Nephron progenitor cell (in vitro differentiated cells): Measurements from ENCODE around the gene BCAR1.

Experiments
- DNase-seq: peaks from one replicate; pipeline ENCODE4 v3.0.0; 2021
- H3K27ac Mint-ChIP-seq: 2 replicates; pipeline ENCODE4 v1.8.0; 2021; ENCODE audit warnings: mild to moderate bottlenecking, moderate library complexity, mixed read lengths
- H3K27me3 Mint-ChIP-seq: 2 replicates; pipeline ENCODE4 v1.8.0; 2021; ENCODE audit warnings: mild to moderate bottlenecking, low read depth, mixed read lengths; ENCODE audit not compliant: poor library complexity
- H3K36me3 Mint-ChIP-seq: 2 replicates; pipeline ENCODE4 v1.8.0; 2021; ENCODE audit warnings: low read depth, mixed read lengths
- H3K4me1 Mint-ChIP-seq: 2 replicates; pipeline ENCODE4 v1.8.0; 2021; ENCODE audit warnings: mixed read lengths
- H3K4me3 Mint-ChIP-seq: 2 replicates; pipeline ENCODE4 v1.8.0; 2021; ENCODE audit warnings: mild to moderate bottlenecking, moderate library complexity, mixed read lengths
- H3K9me3 Mint-ChIP-seq: 2 replicates; pipeline ENCODE4 v1.8.0; 2021; ENCODE audit warnings: mild to moderate bottlenecking, moderate library complexity, mixed read lengths
- TF ChIP-seq, protein P1 (sequence below): fragments of 200-600 bp; sonication (generic); IDR thresholded peaks from 2 replicates; pipeline ENCODE4 v1.5.0; 2021; ENCODE audit warnings: antibody characterized with exemption

BCAR1 gene

DNA sequence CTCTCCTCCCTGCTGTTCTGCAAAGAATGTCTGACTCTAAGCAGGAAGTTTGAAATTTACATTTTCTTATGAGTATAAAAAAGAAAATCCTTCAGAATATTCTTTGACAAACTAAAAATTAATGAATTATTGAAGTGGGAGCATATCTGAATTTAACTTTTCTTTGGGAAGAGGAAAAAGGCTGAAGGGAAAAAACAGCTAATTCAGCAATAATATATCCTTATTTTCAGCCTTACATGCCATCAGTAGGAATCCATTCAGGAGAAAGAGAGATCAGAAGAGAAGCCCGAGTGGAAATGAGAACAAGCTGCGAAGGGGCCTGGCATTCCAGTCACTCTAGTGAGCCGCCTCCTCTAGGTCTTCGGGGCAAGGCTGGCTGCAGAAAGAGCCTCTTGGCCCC is 41.7 kb upstream of the BCAR1 start:
- H3K4me1 Mint-ChIP-seq: peaks cover 23% of the 10 kb centered on the region
- H3K36me3 Mint-ChIP-seq: peaks cover 55% of the 10 kb centered on the region
- TF ChIP-seq, protein P1, sequence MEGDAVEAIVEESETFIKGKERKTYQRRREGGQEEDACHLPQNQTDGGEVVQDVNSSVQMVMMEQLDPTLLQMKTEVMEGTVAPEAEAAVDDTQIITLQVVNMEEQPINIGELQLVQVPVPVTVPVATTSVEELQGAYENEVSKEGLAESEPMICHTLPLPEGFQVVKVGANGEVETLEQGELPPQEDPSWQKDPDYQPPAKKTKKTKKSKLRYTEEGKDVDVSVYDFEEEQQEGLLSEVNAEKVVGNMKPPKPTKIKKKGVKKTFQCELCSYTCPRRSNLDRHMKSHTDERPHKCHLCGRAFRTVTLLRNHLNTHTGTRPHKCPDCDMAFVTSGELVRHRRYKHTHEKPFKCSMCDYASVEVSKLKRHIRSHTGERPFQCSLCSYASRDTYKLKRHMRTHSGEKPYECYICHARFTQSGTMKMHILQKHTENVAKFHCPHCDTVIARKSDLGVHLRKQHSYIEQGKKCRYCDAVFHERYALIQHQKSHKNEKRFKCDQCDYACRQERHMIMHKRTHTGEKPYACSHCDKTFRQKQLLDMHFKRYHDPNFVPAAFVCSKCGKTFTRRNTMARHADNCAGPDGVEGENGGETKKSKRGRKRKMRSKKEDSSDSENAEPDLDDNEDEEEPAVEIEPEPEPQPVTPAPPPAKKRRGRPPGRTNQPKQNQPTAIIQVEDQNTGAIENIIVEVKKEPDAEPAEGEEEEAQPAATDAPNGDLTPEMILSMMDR: no peak
- no peak overlapping the region for H3K4me3 Mint-ChIP-seq
- peaks cover 5% of the 10 kb centered on the region for H3K27me3 Mint-ChIP-seq
- H3K9me3 Mint-ChIP-seq: no peaks in the 10 kb centered on the region
- no peak overlapping the region for H3K27ac Mint-ChIP-seq
- DNase-seq: no peak

DNA sequence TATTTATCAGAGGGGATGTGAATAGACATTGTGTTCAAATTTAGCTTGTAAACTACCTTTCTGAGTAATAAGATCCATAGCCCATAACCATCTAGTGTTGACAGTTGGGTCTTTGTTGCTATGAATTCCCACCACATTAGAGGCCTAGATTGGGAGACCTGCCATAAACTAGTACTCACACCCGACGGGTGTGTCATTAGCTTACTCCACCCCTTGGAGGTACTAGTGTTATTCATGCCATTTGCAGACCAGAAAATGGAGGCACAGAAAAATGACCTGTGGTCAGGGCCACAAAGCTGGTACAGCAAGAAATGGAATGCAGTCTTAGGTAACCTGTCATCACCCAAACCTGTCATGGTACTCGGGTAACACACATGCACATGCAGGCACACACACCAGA is 41.3 kb upstream of the BCAR1 start:
- no peak overlapping the region for H3K27ac Mint-ChIP-seq
- peaks cover 50% of the 10 kb centered on the region for H3K36me3 Mint-ChIP-seq
- H3K9me3 Mint-ChIP-seq: no peaks in the 10 kb centered on the region
- H3K4me1 Mint-ChIP-seq: peaks cover 28% of the 10 kb centered on the region
- TF ChIP-seq, protein P1: no peak
- no peak for DNase-seq
- H3K27me3 Mint-ChIP-seq: peaks cover 5% of the 10 kb centered on the region
- no peak overlapping the region for H3K4me3 Mint-ChIP-seq

DNA sequence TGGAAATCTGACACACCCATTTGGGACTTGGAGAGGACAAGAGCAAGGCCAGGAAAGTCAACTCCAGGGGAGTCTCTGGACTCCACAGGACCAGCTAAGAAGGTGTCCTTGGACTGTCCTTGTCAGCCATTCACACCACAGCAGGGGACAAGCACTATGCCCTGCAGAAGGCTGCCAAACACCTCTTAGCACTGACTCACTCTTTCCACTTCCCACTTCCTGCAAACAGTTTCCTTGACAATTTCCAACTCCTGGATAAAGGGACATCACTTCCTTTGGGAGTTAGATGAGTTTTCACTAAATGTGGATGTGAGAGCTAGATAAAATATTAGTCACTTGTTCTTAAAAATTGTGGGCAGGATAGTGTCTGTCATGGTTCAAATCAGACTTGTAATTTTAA is 37.8 kb upstream of the BCAR1 start:
- Mint-ChIP-seq H3K36me3 (peaks cover 62% of the 10 kb centered on the region), H3K27me3 (peaks cover 13% of the 10 kb centered on the region), H3K9me3 (peaks cover 11% of the 10 kb centered on the region), H3K4me1 (peaks cover 42% of the 10 kb centered on the region), H3K27ac (no peak overlapping the region), H3K4me3 (no peak overlapping the region)
- TF ChIP-seq, protein P1: no peak
- DNase-seq: no peak

DNA sequence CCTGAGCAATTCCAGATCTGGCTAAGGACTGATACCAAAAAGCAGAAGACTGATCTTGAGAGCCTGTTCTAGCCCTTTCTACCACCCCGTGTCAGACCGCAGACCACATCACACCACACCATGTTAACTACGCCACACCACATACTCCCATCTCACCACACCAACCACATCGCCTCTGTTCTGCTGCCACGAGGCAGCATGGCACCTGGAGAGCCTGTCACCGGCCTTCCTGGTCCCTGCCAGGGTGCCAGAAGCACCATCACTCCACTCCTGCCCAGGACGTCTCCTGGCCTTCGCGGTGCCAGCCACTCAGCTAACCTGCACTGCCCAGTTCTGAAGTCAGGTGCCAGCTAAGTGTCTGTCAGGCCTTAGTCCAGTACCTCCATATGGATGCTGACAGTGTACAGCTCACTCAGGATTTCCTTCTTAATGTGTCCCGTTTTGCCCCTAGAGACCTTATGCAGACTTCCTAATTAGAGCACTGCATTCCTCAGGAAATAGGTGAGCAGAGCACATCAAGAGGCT is 37.2 kb upstream of the BCAR1 start:
- Mint-ChIP-seq H3K27ac (peak overlapping the region; percentile 2), H3K9me3 (peaks cover 11% of the 10 kb centered on the region), H3K4me3 (no peak overlapping the region), H3K4me1 (peaks cover 36% of the 10 kb centered on the region), H3K27me3 (peaks cover 13% of the 10 kb centered on the region), H3K36me3 (peaks cover 58% of the 10 kb centered on the region)
- no peak for DNase-seq
- TF ChIP-seq, protein P1: no peak

DNA sequence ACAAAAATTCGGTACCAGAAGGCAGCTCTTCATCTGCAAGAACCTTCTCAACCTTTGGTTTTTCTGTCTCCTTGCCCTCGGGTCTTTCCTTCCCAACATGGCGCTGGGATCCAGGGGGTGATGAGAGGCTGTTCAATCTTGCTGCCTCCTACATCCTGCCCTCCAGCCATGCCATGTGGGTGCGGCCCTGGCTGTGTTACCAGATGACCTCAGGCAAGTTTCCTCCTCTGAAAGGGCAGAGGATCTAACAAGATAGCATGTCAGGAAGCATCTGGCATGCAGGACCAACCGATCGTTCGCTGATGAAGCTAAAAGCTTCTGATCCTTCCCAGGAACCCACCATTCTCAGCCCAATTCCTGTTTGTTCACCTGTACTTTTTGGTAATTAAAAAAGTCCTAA is 36.8 kb upstream of the BCAR1 start:
- TF ChIP-seq, protein P1: no peak
- peaks cover 36% of the 10 kb centered on the region for H3K4me1 Mint-ChIP-seq
- peaks cover 11% of the 10 kb centered on the region for H3K9me3 Mint-ChIP-seq
- H3K27ac Mint-ChIP-seq: peak overlapping the region; percentile 71
- no peak for DNase-seq
- H3K27me3 Mint-ChIP-seq: peaks cover 13% of the 10 kb centered on the region
- peaks cover 54% of the 10 kb centered on the region for H3K36me3 Mint-ChIP-seq
- no peak overlapping the region for H3K4me3 Mint-ChIP-seq

DNA sequence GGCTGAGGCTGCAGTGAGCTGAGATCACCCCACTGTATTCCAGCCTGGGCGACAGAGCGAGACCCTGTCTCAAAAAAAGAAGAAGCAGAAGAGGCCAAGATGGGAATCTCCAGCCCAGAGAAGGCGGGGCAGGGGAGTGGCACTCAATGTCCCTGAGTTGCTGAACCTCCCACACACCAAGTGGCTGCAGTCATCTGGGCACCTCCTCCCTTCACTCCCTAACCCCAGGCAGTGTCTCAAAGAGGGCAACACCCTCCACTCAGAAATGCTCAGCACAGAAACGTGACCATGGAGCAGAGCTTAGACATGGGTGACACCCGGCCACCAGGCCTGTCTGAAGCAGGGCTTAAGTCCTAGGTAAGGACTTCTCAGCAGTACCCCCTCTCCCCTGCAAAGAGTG is 36.3 kb upstream of the BCAR1 start:
- H3K4me1 Mint-ChIP-seq: peaks cover 36% of the 10 kb centered on the region
- H3K4me3 Mint-ChIP-seq: no peak overlapping the region
- peaks cover 50% of the 10 kb centered on the region for H3K36me3 Mint-ChIP-seq
- DNase-seq: no peak
- TF ChIP-seq, protein P1: no peak
- H3K27ac Mint-ChIP-seq: peak overlapping the region; percentile 71
- H3K9me3 Mint-ChIP-seq: peaks cover 11% of the 10 kb centered on the region
- H3K27me3 Mint-ChIP-seq: peaks cover 13% of the 10 kb centered on the region
